ENCODE data around the gene AGAP1. TPM values are rescaled to one million over a fixed set of nuclear protein-coding genes. Genes with fewer than 3 reads are reported as not detected.

Gene AGAP1
- total RNA-seq, 1 donor from 2014 or later, result 46.3 TPM

- Mint-ChIP-seq H3K27ac (no peak overlapping the region), H3K4me3 (no peak overlapping the region), H3K36me3 (peaks cover 3% of the 10 kb centered on the region), H3K4me1 (ENCODE audit: unreplicated experiment) (peaks cover 15% of the 10 kb centered on the region), H3K9me3 (no peaks in the 10 kb centered on the region), H3K27me3 (no peaks in the 10 kb centered on the region)
- TF ChIP-seq, protein P1, sequence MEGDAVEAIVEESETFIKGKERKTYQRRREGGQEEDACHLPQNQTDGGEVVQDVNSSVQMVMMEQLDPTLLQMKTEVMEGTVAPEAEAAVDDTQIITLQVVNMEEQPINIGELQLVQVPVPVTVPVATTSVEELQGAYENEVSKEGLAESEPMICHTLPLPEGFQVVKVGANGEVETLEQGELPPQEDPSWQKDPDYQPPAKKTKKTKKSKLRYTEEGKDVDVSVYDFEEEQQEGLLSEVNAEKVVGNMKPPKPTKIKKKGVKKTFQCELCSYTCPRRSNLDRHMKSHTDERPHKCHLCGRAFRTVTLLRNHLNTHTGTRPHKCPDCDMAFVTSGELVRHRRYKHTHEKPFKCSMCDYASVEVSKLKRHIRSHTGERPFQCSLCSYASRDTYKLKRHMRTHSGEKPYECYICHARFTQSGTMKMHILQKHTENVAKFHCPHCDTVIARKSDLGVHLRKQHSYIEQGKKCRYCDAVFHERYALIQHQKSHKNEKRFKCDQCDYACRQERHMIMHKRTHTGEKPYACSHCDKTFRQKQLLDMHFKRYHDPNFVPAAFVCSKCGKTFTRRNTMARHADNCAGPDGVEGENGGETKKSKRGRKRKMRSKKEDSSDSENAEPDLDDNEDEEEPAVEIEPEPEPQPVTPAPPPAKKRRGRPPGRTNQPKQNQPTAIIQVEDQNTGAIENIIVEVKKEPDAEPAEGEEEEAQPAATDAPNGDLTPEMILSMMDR (conservative IDR thresholded peaks at IDR 0.05), result no peak
- no peak for DNase-seq (ENCODE audit: extremely low spot score, unreplicated experiment)
Observed at GRCh38 chr2:236019434-236019833, 525.6 kb downstream of the AGAP1 start.

DNA sequence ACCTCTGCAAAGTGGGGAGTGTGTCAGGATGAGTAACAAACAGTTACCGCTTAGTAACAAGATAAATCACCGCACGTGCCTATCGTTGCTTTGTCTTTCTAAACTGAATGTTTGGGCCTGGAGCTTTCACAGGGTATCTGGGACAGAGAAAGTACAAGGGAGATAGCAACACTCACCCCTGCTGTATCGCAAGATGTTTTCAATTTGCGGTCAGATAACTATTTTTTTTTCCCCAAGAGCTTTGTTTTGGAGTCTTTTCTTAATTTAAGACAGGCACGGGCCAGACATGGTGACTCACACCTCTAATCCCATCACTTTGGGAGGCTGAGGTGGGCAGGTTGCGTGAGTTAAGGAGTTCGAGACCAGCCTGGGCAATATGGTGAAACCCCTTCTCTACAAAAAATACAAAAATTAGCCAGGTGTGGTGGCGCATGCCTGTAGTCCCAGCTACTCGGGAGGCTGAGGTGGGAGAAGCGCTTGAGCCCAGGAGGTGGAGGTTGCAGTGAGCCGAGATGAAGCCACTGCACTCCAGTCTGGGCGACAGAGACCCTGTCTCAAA, 527.7 kb downstream of the AGAP1 start:
- TF ChIP-seq, protein P1 (conservative IDR thresholded peaks at IDR 0.05), result no peak
- Mint-ChIP-seq H3K27ac (no peak overlapping the region), H3K36me3 (peaks cover 3% of the 10 kb centered on the region), H3K27me3 (no peaks in the 10 kb centered on the region), H3K4me1 (ENCODE audit: unreplicated experiment) (no peaks in the 10 kb centered on the region), H3K4me3 (no peak overlapping the region), H3K9me3 (no peaks in the 10 kb centered on the region)
- DNase-seq (ENCODE audit: extremely low spot score, unreplicated experiment), result no peak

DNA sequence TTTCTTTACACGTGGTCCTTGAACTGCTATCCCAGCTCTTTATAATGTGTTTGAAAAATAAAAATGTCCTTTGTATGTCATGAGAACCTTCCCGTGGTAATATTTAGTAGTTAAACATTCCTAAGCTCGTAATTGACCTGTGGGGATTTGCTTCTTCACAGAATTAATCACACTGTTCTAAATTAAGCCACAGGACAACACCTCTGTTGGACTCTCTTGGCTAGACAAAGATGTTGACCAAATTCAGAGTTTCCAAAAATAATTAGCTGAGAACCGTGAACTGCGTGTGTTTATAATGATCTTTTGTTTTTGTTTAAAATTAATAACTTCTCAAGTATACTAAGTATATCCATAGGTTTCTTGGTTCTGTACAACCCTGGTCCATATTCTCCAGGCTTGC, 528.3 kb downstream of the AGAP1 start:
- DNase-seq (ENCODE audit: extremely low spot score, unreplicated experiment), result no peak
- Mint-ChIP-seq H3K4me1 (ENCODE audit: unreplicated experiment) (peaks cover 4% of the 10 kb centered on the region), H3K36me3 (peaks cover 3% of the 10 kb centered on the region), H3K9me3 (no peaks in the 10 kb centered on the region), H3K4me3 (no peak overlapping the region), H3K27ac (no peak overlapping the region), H3K27me3 (no peaks in the 10 kb centered on the region)
- TF ChIP-seq, protein P1 (conservative IDR thresholded peaks at IDR 0.05), result no peak

DNA sequence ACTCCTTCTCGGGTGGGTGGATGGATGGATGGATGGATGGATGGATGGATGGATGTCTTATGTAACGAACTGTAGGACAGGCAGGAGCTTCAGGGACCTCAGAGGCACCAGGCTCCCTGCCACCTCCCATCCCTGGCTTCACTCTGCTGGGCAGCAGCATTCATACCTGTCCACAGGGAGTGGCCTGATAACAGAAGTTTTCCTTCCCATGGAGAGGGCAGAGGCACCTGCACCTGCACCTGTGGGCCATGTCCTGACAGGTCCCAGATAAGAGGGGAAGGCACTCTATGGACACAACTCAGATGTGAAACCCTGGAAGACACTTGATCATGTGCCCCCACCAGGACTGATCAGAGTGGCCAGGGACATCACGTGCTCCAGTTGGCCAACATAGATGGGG, 532.0 kb downstream of the AGAP1 start:
- Mint-ChIP-seq H3K27me3 (no peaks in the 10 kb centered on the region), H3K9me3 (peaks cover 8% of the 10 kb centered on the region), H3K4me1 (ENCODE audit: unreplicated experiment) (peaks cover 5% of the 10 kb centered on the region), H3K36me3 (peaks cover 19% of the 10 kb centered on the region), H3K4me3 (no peak overlapping the region), H3K27ac (no peak overlapping the region)
- TF ChIP-seq, protein P1 (conservative IDR thresholded peaks at IDR 0.05), result no peak
- no peak for DNase-seq (ENCODE audit: extremely low spot score, unreplicated experiment)

DNA sequence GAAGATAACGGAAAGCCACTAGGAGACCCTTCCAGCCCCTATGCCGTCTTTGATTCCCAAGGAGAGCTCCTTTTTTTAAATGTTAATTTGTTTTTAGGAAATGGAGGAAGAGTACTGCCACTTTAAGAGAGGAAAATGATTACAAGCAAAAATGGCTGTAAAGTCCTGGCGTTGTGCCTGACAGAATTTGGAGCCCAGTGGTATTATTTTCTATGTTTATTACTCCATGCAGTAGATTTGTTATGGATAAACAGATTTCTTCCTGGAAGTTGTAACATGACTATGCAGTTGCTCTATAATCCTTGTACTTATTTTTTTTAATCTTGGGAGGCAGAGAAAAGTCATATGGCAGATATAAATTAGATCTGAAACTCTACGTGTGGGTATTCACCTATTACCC, 533.0 kb downstream of the AGAP1 start:
- DNase-seq (ENCODE audit: extremely low spot score, unreplicated experiment), result no peak
- Mint-ChIP-seq H3K4me1 (ENCODE audit: unreplicated experiment) (peaks cover 5% of the 10 kb centered on the region), H3K27ac (no peak overlapping the region), H3K27me3 (no peaks in the 10 kb centered on the region), H3K9me3 (peaks cover 10% of the 10 kb centered on the region), H3K36me3 (peaks cover 23% of the 10 kb centered on the region), H3K4me3 (no peak overlapping the region)
- TF ChIP-seq, protein P1 (conservative IDR thresholded peaks at IDR 0.05), result no peak

GRCh38 chr2:236028066-236028465, 534.2 kb downstream of the AGAP1 start:
- no peak overlapping the region for H3K4me3 Mint-ChIP-seq
- DNase-seq (ENCODE audit: extremely low spot score, unreplicated experiment), result no peak
- no peak overlapping the region for H3K27ac Mint-ChIP-seq
- H3K27me3 Mint-ChIP-seq, result no peaks in the 10 kb centered on the region
- H3K4me1 Mint-ChIP-seq (ENCODE audit: unreplicated experiment), result peaks cover 5% of the 10 kb centered on the region
- peaks cover 10% of the 10 kb centered on the region for H3K9me3 Mint-ChIP-seq
- peaks cover 20% of the 10 kb centered on the region for H3K36me3 Mint-ChIP-seq
- TF ChIP-seq, protein P1 (conservative IDR thresholded peaks at IDR 0.05), result no peak

Measured in type B pancreatic cell (in vitro differentiated cells).